Fibroblast of lung (primary cell): Measurements from ENCODE around the gene MRPS5. TPM values are rescaled to one million over a fixed set of nuclear protein-coding genes. Genes with fewer than 3 reads are reported as not detected.
A peak's percentile ranks its signal among the peaks of the same experiment; 100 is the strongest.

Experiments
- DNase-seq, 2 donors: peaks; one replicate each; pipeline versions ENCODE4 v3.0.0 to v3.0.0-alpha.2; 2010; ENCODE audit warnings: low read depth in 2 of 2
- H2AFZ ChIP-seq: 2 replicates; pipeline ENCODE4 v1.5.1; 2012; ENCODE audit warnings: low read length, control low read depth, inconsistent platforms
- H3K27ac ChIP-seq: 2 replicates; pipeline ENCODE4 v1.5.1; 2011; ENCODE audit warnings: low read length, control low read depth; ENCODE audit not compliant: insufficient read depth
- H3K27me3 ChIP-seq: 2 replicates; pipeline ENCODE4 v1.5.1; 2011; ENCODE audit warnings: mild to moderate bottlenecking, low read length; ENCODE audit not compliant: control insufficient read depth, insufficient read depth
- H3K36me3 ChIP-seq: 2 replicates; pipeline ENCODE4 v1.5.1; 2011; ENCODE audit warnings: low read length; ENCODE audit not compliant: control insufficient read depth, insufficient read depth
- H3K4me1 ChIP-seq: 2 replicates; pipeline ENCODE4 v1.5.1; 2011; ENCODE audit warnings: low read length; ENCODE audit not compliant: control insufficient read depth, insufficient read depth; ENCODE audit errors: extremely low read depth
- H3K4me2 ChIP-seq: 2 replicates; pipeline ENCODE4 v1.5.1; 2011; ENCODE audit warnings: low read length, control low read depth; ENCODE audit not compliant: insufficient read depth; ENCODE audit errors: extremely low read depth
- H3K4me3 ChIP-seq, 4 experiments: fragments of 200-600 bp in 1 of 4; sonication (generic) in 1 of 4; replicated peaks in 1 of 4; 2 replicates each; pipeline ENCODE4 v1.5.1; 2011 to 2016; ENCODE audit warnings: low read length in 4 of 4, low read depth in 3 of 4, mild to moderate bottlenecking in 3 of 4, control low read depth in 2 of 4, inconsistent platforms in 1 of 4, mixed read lengths in 1 of 4; ENCODE audit not compliant: insufficient read depth in 1 of 4; ENCODE audit errors: control extremely low read depth in 1 of 4
- H3K79me2 ChIP-seq: 2 replicates; pipeline ENCODE4 v1.5.1; 2012; ENCODE audit warnings: mild to moderate bottlenecking, low read length, inconsistent platforms; ENCODE audit not compliant: control insufficient read depth, insufficient read depth
- H3K9ac ChIP-seq: 2 replicates; pipeline ENCODE4 v1.5.1; 2011; ENCODE audit warnings: mild to moderate bottlenecking, low read length, control low read depth; ENCODE audit not compliant: insufficient read depth
- H3K9me3 ChIP-seq: 2 replicates; pipeline ENCODE4 v1.5.1; 2012; ENCODE audit warnings: low read depth, low read length; ENCODE audit not compliant: control insufficient read depth, insufficient read depth
- H4K20me1 ChIP-seq: 2 replicates; pipeline ENCODE4 v1.5.1; 2011; ENCODE audit warnings: low read length; ENCODE audit not compliant: control insufficient read depth, insufficient read depth; ENCODE audit errors: extremely low read depth
- EZH2 ChIP-seq: IDR thresholded peaks from 2 replicates; pipeline ENCODE4 v1.5.1; 2012; ENCODE audit warnings: low read length, control low read depth, mild to moderate bottlenecking; ENCODE audit errors: missing control alignments
- polyA plus RNA-seq, 2 donors: library from polyadenylated mRNA; depleted of rRNA in 1 of 2; stranded (reverse) in 1 of 2; unstranded in 1 of 2; fragments of >200 nt; gene quantifications; 2 replicates each; pipeline ENCODE4 v1.2.1, GENCODE V29; 2011 to 2012; ENCODE audit warnings: missing spikeins in 1 of 2
- total RNA-seq: library from RNA; depleted of rRNA; stranded (reverse); fragments of >200 nt; gene quantifications from 2 replicates; pipeline ENCODE4 v1.2.1, GENCODE V29; 2014
- TF ChIP-seq, protein P1 (sequence below), 2 donors: IDR thresholded peaks in 1 of 2; conservative IDR thresholded peaks in 1 of 2; 1 replicate in 1 of 2; 2 replicates in 1 of 2; pipeline ENCODE4 v1.5.1; 2011 to 2012; ENCODE audit warnings: low read length in 2 of 2, control low read depth in 1 of 2, inconsistent platforms in 1 of 2, low read depth in 1 of 2, mild to moderate bottlenecking in 1 of 2

The MRPS5 gene
- total and polyA plus RNA-seq, 2 donors (not counting 1 experiment from before 2014, with no cell fraction given) = 46.2 to 61.1 TPM

DNA sequence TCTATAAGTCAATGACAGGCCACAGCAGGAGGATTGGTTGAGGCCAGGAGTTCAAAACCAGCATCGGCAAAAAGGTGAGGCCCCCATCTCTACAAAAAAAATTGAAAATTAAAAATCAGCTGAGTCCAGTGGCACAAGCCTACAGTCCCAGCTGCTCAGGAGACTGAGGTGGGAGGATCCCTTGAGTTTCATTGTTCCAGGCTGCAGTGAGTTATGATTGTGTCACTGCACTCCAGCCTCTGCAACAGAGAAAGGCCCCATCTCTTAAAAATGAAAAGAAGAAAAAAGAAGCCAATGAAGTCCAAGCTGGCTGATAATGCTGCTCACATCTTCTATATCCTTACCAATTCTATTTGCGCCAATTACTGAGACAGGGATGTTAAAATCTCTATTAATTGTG lies 39.1 kb downstream of the MRPS5 start:
- Histone ChIP-seq H3K27ac (no peak overlapping the region), H3K4me1 (no peaks in the 10 kb centered on the region), H2AFZ (no peak overlapping the region), H4K20me1 (no peaks in the 10 kb centered on the region), H3K79me2 (no peaks in the 10 kb centered on the region), H3K36me3 (peaks cover 2% of the 10 kb centered on the region), H3K4me2 (no peak overlapping the region), H3K4me3 (no peak overlapping the region), H3K9me3 (no peaks in the 10 kb centered on the region), H3K9ac (no peak overlapping the region), H3K27me3 (peaks cover 10% of the 10 kb centered on the region)
- TF ChIP-seq, protein P1, sequence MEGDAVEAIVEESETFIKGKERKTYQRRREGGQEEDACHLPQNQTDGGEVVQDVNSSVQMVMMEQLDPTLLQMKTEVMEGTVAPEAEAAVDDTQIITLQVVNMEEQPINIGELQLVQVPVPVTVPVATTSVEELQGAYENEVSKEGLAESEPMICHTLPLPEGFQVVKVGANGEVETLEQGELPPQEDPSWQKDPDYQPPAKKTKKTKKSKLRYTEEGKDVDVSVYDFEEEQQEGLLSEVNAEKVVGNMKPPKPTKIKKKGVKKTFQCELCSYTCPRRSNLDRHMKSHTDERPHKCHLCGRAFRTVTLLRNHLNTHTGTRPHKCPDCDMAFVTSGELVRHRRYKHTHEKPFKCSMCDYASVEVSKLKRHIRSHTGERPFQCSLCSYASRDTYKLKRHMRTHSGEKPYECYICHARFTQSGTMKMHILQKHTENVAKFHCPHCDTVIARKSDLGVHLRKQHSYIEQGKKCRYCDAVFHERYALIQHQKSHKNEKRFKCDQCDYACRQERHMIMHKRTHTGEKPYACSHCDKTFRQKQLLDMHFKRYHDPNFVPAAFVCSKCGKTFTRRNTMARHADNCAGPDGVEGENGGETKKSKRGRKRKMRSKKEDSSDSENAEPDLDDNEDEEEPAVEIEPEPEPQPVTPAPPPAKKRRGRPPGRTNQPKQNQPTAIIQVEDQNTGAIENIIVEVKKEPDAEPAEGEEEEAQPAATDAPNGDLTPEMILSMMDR (conservative IDR thresholded peaks at IDR 0.05 in 1 of 2, IDR thresholded peaks at IDR 0.05 in 1 of 2; ENCODE audit: low read depth in 1 of 2, low read length in 2 of 2) = no peak
- DNase-seq = no peak

DNA sequence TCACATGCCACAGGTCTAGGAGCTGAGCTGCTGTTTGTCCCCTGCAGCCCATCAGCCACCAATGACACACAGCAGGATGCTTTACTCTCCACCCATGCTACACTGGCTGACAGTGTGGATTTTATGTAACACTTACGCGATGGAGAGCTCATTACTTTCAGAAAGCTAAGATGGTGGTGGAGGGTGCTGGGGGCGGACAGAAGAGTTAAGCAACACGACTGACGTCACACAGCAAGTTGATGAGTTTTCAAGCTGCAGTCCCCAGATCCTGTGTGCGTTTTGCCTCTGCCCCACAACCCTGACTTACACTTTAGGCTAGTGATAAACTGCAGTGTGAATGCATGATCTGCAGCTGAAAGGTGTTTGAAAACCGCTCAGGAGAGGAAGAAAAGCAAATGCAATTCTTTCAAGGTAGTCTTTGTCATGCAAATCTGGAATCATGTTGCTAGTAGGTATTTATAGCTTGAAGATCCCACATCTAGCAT lies 42.4 kb downstream of the MRPS5 start:
- no peak overlapping the region for H3K4me2 ChIP-seq
- H3K27ac ChIP-seq = no peak overlapping the region
- H3K36me3 ChIP-seq = no peaks in the 10 kb centered on the region
- no peaks in the 10 kb centered on the region for H4K20me1 ChIP-seq
- no peaks in the 10 kb centered on the region for H3K79me2 ChIP-seq
- no peak for TF ChIP-seq EZH2
- TF ChIP-seq, protein P1 (conservative IDR thresholded peaks at IDR 0.05 in 1 of 2, IDR thresholded peaks at IDR 0.05 in 1 of 2; ENCODE audit: low read depth in 1 of 2, low read length in 2 of 2) = no peak
- no peaks in the 10 kb centered on the region for H3K9me3 ChIP-seq
- H3K4me3 ChIP-seq = no peak overlapping the region
- H3K9ac ChIP-seq = no peak overlapping the region
- no peak overlapping the region for H2AFZ ChIP-seq
- peak in 1 of 2 donors; percentile 33 for DNase-seq
- H3K27me3 ChIP-seq = peaks cover 11% of the 10 kb centered on the region
- H3K4me1 ChIP-seq = no peaks in the 10 kb centered on the region

DNA sequence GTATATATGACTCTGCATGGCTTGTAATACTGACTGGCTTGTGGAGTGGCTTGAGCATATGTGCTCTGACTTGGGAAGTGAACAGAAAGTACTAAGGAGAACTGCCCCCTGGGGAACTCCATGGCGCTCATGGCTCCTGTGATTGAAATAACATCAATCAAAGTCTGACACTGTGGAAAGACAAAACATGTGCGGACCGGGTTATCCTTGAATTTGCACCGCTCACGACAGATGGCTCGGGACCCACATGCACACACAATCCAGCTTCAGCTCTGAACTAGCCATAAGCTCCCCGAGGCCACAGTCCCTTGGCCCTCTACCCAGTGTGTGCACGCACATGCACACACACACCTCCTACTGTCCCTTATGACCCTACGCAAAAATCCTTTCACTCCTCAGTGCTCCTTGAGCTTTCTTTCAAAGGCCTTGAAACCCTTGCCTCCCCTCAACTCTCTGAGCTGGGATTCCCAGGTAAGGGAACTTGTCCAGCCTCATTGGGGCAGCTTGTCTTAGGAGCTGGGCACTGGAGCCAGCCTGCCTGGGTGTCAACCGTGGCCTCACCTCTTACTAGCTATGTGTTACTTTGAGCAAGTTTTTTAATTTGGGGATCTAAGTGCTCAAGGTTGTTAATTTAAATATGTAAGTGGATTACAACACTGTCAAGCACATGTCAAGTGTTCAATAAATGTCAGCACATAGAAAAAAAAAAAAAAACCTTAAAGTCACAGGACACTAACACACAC lies 43.6 kb downstream of the MRPS5 start:
- no peaks in the 10 kb centered on the region for H3K4me1 ChIP-seq
- H3K79me2 ChIP-seq = no peaks in the 10 kb centered on the region
- no peak overlapping the region for H3K9ac ChIP-seq
- peaks cover 11% of the 10 kb centered on the region for H3K27me3 ChIP-seq
- DNase-seq = no peak
- no peaks in the 10 kb centered on the region for H3K36me3 ChIP-seq
- H2AFZ ChIP-seq = no peak overlapping the region
- H3K9me3 ChIP-seq = no peaks in the 10 kb centered on the region
- no peak overlapping the region for H3K4me3 ChIP-seq
- TF ChIP-seq, protein P1 (conservative IDR thresholded peaks at IDR 0.05 in 1 of 2, IDR thresholded peaks at IDR 0.05 in 1 of 2; ENCODE audit: low read depth in 1 of 2, low read length in 2 of 2) = no peak
- no peak for TF ChIP-seq EZH2
- H4K20me1 ChIP-seq = no peaks in the 10 kb centered on the region
- no peak overlapping the region for H3K27ac ChIP-seq
- H3K4me2 ChIP-seq = no peak overlapping the region
